DMS153 (cell line): ENCODE measurements around the gene LCE1D.
A peak's percentile ranks its signal among the peaks of the same experiment; 100 is the strongest.

ENCODE experiments used
- DNase-seq: peaks from one replicate; lab custom pipeline; 2025; lab: John Stamatoyannopoulos, UW

The LCE1D gene, protein sequence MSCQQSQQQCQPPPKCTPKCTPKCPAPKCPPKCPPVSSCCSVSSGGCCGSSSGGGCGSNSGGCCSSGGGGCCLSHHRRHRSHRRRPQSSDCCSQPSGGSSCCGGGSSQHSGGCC

DNA sequence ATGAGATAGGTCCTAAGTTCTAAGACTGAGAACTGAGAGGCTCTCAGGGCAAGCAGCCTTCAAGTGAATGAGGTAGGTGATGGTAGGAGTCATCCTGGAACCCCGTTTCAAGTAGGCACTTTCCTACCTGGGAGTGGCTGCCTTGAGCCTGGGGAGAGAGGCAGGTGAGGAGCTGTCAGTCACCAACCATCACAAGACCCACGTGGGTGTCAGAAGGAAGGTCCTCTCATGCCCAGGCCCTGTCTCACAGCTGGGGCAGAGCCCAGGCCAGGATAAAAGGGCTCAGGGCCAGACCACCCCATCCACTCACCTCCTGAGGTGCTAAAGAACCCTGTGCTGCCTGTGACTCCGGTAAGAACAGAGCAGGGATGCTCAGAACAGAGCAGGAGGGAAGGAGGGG is at the start of gene LCE1D:
Gene LCE1D, plus strand, starts transcription at position 301 of the 400 bp plus-strand sequence. CDS start 1,074 bp downstream, outside the sequence.
- DNase-seq: no peak

DNA sequence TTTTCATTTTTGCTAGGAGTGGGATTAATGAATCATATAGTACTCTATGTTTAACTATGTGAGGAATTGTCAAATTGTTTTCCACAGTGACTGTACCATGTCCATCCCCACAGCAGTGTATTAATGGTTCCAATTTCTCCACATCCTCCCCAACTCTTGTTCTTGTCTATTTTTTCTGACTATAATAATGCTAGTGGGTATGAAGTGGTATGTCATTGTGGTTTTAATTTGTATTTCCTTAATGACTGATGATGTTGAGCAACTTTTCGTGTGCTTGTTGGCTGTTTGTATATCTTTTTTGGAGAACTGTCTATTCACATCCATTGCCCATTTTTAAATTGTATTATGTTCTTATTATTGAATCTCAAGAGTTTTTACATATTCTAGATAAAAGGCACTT is 48.7 kb upstream of the LCE1D start:
- DNase-seq: no peak

DNA sequence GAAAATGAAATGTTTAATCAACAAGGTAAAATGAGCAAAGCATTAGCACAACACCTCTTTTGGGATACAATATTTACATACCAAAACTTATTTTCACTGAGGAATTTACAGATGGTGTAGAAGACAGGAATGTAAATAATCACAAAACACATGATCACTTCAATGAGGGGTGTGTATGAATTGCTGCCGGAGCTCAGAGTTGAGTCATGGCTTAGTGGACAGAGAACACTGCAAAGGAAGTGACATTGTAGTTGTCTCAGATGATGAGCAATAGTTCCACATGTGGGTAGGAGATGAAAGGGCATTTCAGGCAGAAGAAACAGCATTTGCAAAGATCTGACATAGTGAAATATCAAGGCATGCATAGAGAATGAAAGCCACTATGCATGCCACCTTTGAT is 44.3 kb upstream of the LCE1D start:
- DNase-seq: no peak

DNA sequence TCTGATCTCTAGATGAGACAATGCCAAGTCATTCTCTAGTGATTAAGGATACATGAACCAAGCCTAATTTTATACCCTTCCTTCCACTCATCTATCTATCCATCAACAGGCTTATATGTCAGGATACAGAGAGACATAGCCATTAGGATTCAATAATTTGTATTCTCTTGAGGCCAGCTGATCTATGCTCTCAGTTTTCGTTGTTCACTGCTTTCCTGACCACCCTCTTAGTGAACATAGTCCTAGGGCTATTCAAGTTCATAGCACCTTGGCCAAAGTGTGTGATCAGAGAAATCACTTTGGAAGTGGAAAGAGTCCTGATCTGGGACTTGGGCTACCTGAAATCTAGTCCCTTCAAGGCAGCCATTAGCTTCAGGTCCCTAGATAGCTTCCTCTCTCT is 42.9 kb upstream of the LCE1D start:
- DNase-seq: no peak

DNA sequence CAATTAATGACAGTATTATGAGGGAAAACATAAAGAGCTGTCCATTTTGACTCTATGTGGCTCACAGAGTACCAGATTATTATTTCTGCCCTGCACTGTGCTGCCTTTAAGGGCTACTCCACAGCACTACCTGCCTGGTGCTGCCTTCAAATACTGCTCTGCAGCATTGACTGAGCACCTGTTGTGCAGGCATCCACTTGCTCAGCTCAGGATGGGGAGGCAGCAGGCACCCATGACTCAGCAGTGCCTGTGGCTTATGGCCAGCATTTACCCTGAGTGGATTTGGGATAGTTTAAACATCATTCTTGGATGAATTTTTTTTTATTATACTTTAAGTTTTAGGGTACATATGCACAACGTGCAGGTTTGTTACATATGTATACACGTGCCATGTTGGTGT is 39.6 kb upstream of the LCE1D start:
- no peak for DNase-seq

DNA sequence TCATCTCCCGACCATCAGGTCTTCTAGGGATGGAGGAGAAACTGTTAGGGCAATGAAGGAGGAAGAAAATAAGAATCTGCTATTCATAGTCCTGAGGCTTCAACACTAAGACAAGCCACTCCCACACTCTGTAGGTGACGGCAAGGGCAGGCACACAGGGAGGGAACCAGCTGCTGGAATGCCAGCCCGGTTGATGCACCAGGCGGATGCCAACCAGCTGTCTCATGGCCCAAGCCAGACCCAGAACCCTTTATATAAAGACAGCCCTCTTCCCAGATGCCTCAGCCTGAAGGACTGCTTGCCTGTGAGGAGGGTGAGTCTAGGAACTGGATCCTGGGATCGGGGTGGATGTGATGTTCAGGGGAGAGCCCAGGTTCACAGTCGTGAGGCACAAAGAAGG is 38.8 kb upstream of the LCE1D start, which contains the start of gene KPRP:
Gene KPRP, plus strand, starts transcription at position 279 of the 400 bp plus-strand sequence. CDS start 1,564 bp downstream, outside the sequence.
- DNase-seq: no peak

DNA sequence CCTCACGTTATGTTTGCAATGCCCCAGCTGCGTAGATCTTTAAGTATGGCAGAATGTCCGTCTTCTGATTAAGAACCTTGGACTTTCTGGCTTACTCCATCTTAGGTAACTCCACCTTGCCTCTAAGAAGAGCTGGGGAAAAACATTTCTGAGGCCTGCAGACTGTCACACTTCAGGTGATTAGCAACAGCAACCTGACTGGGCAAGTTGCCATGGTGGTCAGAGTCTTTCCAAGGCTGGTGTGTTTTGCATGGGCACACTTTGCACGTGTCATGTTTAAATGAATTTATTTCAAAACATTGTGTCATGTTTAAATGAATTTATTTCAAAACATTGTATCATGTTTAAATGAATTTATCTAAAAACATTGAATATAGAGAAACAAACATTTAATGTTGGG is 37.9 kb upstream of the LCE1D start:
- no peak for DNase-seq

DNA sequence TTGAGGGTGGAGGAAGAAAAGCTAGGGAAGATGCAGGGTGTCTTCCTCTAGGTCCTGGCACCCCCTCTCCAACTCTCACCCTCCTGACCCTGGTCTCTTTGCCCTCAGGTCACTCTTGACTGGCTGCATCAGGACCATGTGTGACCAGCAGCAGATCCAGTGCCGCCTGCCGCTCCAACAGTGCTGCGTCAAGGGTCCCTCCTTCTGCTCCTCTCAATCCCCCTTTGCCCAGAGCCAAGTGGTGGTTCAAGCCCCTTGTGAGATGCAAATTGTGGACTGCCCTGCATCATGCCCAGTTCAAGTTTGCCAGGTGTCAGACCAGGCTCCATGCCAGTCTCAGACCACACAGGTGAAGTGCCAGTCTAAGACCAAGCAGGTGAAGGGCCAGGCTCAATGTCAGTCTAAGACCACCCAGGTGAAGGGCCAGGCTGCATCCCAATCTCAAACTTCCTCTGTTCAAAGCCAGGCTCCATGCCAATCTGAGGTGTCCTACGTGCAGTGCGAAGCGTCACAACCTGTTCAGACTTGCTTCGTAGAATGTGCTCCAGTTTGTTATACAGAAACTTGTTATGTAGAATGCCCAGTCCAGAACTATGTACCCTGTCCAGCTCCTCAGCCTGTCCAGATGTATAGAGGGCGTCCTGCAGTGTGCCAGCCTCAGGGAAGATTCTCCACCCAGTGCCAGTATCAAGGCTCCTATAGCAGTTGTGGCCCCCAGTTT is 36.9 kb upstream of the LCE1D start:
- no peak for DNase-seq

DNA sequence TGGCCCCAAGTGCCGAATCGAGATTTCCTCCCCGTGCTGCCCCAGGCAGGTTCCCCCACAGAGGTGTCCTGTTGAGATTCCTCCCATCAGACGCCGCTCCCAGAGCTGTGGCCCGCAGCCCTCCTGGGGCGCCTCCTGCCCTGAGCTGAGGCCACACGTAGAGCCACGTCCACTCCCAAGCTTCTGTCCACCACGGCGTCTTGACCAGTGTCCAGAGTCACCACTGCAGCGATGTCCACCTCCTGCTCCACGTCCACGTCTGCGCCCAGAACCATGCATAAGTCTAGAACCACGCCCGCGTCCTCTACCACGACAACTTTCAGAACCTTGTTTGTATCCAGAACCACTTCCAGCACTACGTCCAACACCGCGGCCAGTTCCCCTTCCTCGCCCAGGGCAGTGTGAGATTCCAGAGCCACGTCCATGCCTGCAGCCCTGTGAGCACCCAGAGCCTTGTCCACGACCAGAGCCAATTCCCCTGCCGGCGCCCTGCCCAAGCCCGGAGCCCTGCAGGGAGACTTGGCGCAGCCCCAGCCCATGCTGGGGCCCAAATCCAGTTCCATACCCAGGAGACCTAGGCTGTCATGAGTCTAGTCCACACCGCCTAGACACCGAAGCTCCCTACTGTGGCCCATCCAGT is 35.9 kb upstream of the LCE1D start:
- no peak for DNase-seq

DNA sequence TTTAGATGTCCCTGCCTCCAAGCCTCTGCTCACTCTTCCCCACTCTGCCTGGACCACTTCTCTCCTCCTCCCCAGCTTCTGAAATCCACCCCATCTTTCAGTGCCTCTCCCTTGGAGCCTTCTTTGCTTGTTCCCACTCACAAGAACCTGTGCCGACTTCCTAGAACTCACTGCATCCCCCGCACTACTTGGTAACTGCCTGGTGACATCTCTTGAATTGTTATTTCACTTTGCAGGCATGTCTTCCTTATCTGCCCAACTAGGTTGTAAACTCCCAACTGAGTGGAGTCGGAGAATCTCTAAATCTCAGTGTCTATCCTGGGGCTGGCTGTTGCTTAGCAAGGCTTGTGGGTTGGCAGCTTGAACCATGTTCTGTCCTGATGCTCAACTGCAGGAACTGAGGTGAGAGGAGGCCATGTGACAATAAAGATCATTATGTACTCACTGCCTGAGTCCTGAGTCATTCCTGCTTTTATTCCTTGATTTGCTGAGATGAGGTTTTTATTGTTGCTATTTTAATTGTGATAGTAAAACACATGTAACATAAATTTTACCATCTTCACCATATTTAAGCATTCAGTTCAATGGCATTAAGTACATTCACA is 34.8 kb upstream of the LCE1D start:
- no peak for DNase-seq

DNA sequence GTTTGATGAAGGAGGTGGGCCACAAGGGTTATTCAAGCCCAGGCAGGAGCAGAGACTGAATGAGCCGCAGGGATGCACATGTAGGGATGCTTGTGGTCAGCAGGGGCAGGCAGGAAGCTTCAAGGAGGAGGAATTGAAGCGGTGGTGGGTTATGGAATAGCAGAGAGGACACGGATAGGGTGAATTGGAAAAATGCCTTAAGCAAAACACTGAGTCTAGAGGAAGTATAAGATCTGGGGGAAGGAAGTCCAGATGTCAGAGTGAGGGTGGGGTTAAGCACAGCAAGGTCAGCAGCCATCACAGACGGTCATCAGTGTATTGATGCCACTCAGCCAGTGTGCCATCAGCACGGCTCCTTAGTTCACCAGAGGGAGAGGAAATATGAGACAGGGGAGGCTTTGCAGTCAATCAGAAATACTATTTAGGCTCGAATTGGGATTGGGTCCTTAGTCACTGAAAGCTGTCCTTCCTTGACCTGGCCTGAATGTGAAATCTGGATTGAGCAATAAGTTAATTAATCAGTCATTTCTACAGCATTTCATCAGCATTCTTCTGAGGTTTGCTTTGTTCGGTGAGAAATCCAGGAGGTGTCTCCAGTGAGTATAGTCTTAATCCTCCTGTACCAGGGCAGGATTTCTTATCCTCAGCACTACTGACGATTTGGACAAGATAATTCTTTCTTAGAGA is 27.5 kb upstream of the LCE1D start:
- DNase-seq: no peak

DNA sequence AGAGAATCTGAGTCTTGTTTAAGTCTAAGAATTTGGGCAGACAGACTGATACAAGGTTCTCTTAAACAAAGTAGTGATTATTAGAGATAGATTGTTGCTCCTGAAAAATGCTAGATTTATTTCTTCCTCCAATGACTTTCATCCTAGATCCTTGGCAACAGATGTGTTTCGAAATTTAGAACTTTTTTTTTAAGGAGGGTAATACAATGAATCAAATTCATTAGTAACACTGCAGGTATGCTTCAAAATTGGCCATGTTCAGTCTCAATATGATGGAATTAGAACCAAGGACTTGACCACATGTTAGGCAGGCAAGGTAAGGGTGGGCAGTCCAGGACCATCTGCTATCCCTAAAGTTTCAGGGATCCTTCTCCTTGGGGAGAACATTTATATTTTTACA is 26.1 kb upstream of the LCE1D start:
- DNase-seq: no peak

DNA sequence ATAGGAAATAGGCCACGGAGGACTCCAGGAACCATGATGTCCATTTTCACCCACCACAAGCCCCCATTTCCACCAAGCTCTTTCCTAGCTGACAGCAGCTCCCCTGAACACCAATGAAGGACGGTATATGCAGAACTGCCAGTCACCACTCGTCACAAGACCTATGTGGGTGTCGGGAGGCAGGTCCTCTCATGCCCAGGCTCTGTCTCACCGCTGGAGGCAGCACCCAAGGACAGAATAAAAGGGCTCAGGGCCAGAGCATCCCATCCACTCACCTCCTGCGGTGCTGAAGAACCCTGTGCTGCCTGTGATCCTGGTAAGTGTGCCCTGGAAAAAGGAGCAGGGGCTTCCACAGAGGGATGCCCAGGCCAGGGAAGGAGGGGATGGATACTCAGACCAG is 21.6 kb upstream of the LCE1D start, which contains the start of gene LCE1F:
Gene LCE1F, plus strand, starts transcription at position 266 of the 400 bp plus-strand sequence. CDS start 1,232 bp downstream, outside the sequence.
- no peak for DNase-seq

DNA sequence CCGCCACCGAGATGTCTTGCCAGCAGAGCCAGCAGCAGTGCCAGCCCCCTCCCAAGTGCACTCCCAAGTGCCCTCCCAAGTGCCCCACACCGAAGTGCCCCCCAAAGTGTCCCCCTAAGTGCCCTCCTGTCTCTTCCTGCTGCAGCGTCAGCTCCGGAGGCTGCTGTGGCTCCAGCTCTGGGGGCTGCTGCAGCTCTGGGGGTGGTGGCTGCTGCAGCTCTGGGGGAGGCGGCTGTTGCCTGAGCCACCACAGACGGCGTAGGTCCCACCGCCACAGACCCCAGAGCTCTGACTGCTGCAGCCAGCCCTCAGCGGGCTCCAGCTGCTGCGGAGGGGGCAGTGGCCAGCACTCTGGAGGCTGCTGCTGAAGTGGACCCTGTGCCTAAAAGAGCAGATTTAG is 20.2 kb upstream of the LCE1D start:
- DNase-seq: no peak

DNA sequence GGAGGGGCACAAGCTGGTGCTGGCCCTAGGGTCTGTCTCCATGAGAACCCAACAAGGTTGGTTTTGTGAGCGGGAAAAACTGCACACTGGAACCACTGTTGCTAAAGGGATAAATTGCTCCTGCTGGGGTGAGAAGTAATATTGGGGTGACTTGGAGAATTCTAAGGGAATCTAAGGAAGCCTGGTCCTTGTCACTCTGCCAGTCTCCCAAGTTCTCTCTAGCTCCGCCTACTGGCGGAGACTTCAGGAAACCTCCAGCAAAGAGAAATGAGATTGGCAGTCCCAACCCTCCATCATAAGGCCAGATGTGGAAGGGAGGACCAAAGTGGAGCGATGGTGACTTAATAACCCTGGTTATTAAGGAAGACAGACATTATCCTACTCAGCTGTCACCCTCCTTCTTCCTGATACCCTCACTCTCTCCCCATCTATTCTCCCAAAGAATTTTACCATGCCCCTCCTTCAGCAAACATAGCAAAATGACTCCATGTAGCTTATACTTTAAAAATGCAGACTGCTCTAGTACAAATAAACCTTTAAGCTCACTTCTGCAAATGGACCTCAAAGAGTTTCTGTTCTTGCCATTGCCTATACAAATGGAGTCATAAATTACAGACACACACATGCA is 18.9 kb upstream of the LCE1D start:
- DNase-seq: no peak

DNA sequence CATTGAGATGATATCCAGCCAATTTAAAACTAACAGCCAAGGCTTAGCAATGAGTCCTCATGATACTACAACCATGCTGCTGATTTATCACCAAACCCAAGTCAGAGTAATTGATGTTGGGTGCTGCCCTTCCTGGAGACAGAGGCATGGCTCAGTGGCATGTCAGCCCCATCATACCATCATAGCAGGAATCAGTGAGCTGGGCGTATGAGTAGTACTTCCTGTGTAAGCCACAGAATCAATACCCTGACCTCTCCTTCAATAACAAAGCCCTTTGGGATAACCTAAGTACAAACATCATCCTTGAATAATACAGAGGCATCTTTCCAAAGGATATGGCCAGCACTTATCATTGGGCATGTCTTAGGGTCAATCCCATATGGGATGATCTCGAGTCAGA is 13.4 kb upstream of the LCE1D start:
- no peak for DNase-seq

DNA sequence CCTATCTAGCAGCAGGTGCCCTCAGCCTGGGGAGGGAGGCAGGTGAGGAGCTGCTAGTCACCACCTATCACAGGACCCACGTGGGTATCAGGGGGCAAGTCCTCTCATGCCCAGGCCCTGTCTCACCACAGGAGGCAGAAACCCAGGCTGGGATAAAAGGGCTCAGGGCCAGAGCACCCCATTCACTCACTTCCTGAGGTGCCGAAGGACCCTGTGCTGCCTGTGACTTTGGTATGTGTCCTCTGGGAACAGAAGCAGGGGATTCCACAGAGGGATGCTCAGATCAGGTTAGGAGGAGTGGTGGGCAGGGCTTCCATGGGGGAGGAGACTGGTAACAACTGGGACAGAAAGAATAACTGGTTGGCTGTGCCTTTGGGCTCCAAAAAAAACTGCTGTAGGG is 10.4 kb upstream of the LCE1D start, which contains the start of gene LCE1E:
Gene LCE1E, plus strand, starts transcription at position 181 of the 400 bp plus-strand sequence. CDS start 1,043 bp downstream, outside the sequence.
- DNase-seq: peak; percentile 84

DNA sequence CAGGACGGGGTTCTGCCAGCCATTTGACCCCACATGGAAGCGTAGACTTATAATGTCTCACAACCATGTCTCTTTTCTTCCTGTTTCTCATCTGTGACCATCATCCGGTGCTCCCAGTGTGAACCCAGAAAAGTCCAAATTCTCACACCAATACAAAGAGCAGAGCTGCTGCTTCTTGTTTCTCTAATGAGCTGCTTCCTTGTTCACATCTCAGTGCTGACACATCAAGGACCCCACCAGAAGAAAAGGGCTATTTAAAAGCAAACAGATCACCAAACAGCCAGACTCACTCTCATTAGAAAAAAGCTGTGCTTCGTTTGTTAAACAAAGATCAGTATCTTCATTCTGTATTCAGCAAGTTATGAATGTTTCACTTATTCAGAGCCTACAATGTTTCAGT is 835 bp upstream of the LCE1D start:
- no peak for DNase-seq

DNA sequence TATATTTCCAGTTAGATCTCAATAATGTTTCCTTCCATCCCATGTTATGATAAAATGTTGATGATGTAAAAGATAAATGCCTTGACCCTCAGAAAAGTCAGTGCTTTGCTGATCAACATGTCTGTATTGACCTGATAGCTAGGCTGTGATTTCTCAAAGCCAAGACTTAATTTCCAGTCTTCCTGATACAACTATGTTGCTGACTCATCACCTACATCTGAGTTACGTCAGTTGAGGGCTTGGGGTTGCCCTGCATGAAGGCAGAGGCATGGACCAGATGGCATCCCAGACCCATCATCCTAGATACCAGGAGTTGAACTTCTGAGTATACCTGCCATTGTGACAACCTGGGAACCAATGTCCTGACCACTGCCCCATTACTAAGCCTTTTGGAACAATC is 4.8 kb downstream of the LCE1D start:
- no peak for DNase-seq

DNA sequence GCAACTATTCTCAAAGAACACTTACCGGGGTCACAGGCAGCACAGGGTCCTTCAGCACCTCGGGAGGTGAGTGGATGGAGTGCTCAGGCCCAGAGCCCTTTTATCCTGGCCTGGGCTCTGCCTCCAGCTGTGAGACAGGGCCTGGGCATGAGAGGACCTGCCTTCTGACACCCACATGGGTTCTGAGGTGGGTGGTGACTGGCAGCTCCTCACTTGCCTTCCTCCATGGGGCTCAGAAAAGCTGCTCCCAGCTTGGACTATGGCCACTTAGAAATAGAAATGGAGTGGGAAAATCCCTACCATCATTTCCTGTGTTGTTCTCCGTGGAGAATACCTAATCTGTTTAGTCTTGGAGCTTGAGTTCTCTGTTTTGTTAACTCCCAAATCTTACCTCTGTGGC is 10.1 kb downstream of the LCE1D start, which contains the start of gene LCE1C:
Gene LCE1C, minus strand, starts transcription at position 76 of the 400 bp plus-strand sequence. CDS start 1,173 bp downstream, outside the sequence.
- no peak for DNase-seq

DNA sequence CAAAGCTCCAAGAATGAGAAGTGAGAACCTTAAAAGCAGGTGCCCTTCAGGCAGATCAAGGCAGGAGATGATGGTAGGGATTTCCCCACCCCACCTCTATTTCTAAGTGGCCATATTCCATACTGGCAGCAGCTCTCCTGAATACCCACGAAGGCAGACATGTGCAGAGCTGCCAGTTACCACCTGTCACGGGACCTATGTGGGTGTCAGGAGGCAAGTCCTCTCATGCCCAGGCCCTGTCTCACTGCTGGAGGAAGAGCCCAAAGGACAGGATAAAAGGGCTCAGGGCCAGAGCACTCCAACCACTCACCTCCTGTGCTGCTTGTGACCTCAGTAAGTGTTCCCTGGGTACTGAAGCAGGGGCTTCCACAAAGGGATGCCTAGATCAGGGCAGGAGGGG is 14.5 kb downstream of the LCE1D start:
- no peak for DNase-seq

DNA sequence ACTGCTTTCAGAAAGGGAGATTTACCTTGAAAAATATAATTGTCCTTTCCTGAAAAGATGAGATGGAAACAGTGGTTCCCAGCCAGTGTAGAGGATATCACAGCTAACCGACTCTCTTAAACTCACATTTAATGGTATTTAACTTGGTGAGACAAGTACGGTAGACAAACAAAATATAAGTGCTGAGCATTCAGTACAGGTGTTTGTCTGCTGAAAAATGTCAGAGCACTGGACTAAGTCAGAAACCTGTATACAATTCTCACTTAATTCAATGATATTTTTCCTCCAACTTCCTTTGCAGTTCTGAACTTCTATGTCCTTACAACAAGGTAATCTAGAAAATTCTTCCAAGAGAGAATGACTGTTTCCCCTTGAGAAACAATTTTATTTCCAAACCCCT is 15.2 kb downstream of the LCE1D start, which contains the start of gene LCE1B:
Gene LCE1B, plus strand, starts transcription at position 301 of the 400 bp plus-strand sequence. CDS start 476 bp downstream, outside the sequence.
- no peak for DNase-seq
